Common myeloid progenitor, CD34-positive (primary cell): ENCODE results near the gene HMG20B.

Experiments
- CTCF ChIA-PET: fragments of 350-600 bp; sonication (Branson Sonifier 250); formaldehyde crosslinking; loops from one replicate; lab custom pipeline; 2021; ENCODE audit warnings: antibody characterized with exemption; lab: Charles Lee
- POLR2A ChIA-PET: fragments of 350-600 bp; sonication (Branson Sonifier 250); formaldehyde crosslinking; loops from one replicate; lab custom pipeline; 2021; ENCODE audit warnings: antibody characterized with exemption; lab: Charles Lee
- DNase-seq, 3 donors: peaks; one replicate each; pipeline versions ENCODE4 v3.0.0 to v3.0.0-alpha.2; 2013
- H3K27ac ChIP-seq, 2 experiments: 1 replicate in 1 of 2; 2 replicates in 1 of 2; pipeline ENCODE4 v1.7.0; 2013; ENCODE audit warnings: inconsistent platforms in 2 of 2, low read length in 2 of 2, mild to moderate bottlenecking in 2 of 2, low read depth in 1 of 2, moderate library complexity in 1 of 2; ENCODE audit not compliant: severe bottlenecking in 2 of 2, insufficient read depth in 1 of 2, poor library complexity in 1 of 2
- H3K27me3 ChIP-seq, 5 experiments: replicated peaks in 2 of 5; 1 replicate in 3 of 5; 2 replicates in 2 of 5; pipeline versions ENCODE4 v1.6.1 to v1.7.0; 2013; ENCODE audit warnings: low read length in 4 of 5, mild to moderate bottlenecking in 2 of 5, moderate library complexity in 2 of 5, inconsistent platforms in 1 of 5; ENCODE audit not compliant: insufficient read depth in 5 of 5, control insufficient read depth in 4 of 5
- H3K36me3 ChIP-seq, 4 experiments: 1 replicate in 2 of 4; 2 replicates in 2 of 4; pipeline versions ENCODE4 v1.6.1 to v1.7.0; 2013; ENCODE audit warnings: low read length in 3 of 4, control low read depth in 1 of 4, mild to moderate bottlenecking in 1 of 4; ENCODE audit not compliant: control insufficient read depth in 4 of 4, insufficient read depth in 4 of 4
- H3K4me1 ChIP-seq, 4 experiments: 1 replicate in 3 of 4; 2 replicates in 1 of 4; pipeline versions ENCODE4 v1.6.1 to v1.7.1; 2013; ENCODE audit warnings: low read length in 3 of 4, mild to moderate bottlenecking in 3 of 4, control low read depth in 1 of 4, inconsistent platforms in 1 of 4, moderate library complexity in 1 of 4; ENCODE audit not compliant: control insufficient read depth in 4 of 4, insufficient read depth in 4 of 4; ENCODE audit errors: control extremely low read depth in 1 of 4
- H3K4me3 ChIP-seq, 7 experiments: 1 replicate in 4 of 7; 2 replicates in 3 of 7; pipeline versions ENCODE4 v1.5.1 to v1.7.0; 2013; ENCODE audit warnings: mild to moderate bottlenecking in 7 of 7, low read length in 6 of 7, moderate library complexity in 6 of 7, inconsistent platforms in 2 of 7, low read depth in 2 of 7, control low read depth in 1 of 7; ENCODE audit not compliant: insufficient read depth in 4 of 7, control insufficient read depth in 1 of 7; ENCODE audit errors: extremely low read depth in 1 of 7
- H3K9me3 ChIP-seq, 5 experiments: 1 replicate in 4 of 5; 2 replicates in 1 of 5; pipeline versions ENCODE4 v1.6.1 to v1.7.1; 2013; ENCODE audit warnings: low read length in 4 of 5, mild to moderate bottlenecking in 2 of 5, inconsistent platforms in 1 of 5, low read depth in 1 of 5, moderate library complexity in 1 of 5; ENCODE audit not compliant: control insufficient read depth in 4 of 5, insufficient read depth in 2 of 5; ENCODE audit errors: control extremely low read depth in 1 of 5
- WGBS: methylation state at CpG from one replicate; pipeline ENCODE4 v1.1.5; 2013; ENCODE audit not compliant: insufficient coverage; 5-methylcytosine and 5-hydroxymethylcytosine counted together

The HMG20B gene

DNA sequence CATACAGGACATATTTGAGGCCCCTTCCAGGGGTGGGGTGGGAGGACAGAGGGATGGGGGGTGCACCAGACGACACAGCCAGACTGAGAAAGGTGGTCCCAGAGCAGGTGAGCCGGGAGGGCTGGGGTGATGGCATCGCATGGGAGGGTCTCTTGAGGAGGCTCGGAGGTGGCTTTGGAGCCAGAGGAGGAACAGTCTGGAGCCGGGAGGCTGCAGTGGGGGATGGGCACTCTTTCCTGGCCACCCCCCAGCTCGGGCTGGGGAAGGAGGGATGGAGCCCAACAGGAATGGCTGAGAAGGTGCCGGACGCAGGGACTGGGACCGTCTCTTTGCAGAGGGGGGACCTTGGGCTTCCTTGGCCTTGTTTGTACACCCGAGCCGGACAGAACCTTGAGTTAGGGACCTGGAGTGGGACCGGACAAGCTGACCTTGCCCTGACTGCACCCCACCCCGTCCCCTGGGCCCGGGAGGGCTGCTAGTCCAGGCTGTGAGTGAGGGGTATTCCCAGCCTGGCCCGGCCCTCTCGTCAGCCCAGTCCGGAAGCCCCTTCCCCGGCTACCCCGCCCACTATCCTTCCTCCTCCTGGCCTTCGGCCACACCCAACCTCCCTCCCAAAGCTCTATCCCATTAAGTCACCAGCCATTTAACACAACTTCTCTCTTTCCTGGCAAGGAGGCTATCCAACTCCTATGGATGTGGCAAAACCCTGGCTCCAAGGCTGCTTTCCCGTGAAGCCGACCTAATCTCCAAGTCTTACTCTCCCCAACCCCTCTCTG lies 34.7 kb downstream of the HMG20B start:
- Histone ChIP-seq H3K4me1 (peaks cover 11 to 65% (median 63%) of the 10 kb centered on the region in 4 experiments), H3K27me3 (no peaks in the 10 kb centered on the region), H3K36me3 (peaks cover 0 to 28% (median 12%) of the 10 kb centered on the region in 4 experiments), H3K4me3 (peak overlapping the region in 6 of 7 experiments; percentile 36 to 81 (median 73)), H3K27ac (peak overlapping the region in 1 of 2 experiments; percentile 56), H3K9me3 (no peaks in the 10 kb centered on the region)
- ChIA-PET CTCF (interaction anchor here (0.8 to 3.1 kb wide), 7 partner anchors 10 to 51 kb away, joined by 3 to 18 read pairs (median 7); partner anchors contain the start of genes GIPC3 and MFSD12), POLR2A (no interaction called here)
- 13% methylated on average over 20 of the region's 22 CpGs for WGBS
- peak in 1 of 3 donors; percentile 35 for DNase-seq

- POLR2A ChIA-PET, result no interaction called here
- Histone ChIP-seq H3K9me3 (no peaks in the 10 kb centered on the region), H3K36me3 (peaks cover 0 to 28% (median 15%) of the 10 kb centered on the region in 4 experiments), H3K4me3 (peak overlapping the region in 6 of 7 experiments; percentile 4 to 81 (median 57)), H3K4me1 (peaks cover 11 to 65% (median 63%) of the 10 kb centered on the region in 4 experiments), H3K27ac (peak overlapping the region in 1 of 2 experiments; percentile 56), H3K27me3 (no peaks in the 10 kb centered on the region)
- WGBS, result 4% methylated on average over 3 of the region's 3 CpGs
- DNase-seq, result peak in 2 of 3 donors; percentile 55 to 62
- CTCF ChIA-PET, result interaction anchor here (0.8 to 3.1 kb wide), 8 partner anchors 11 to 62 kb away, joined by 3 to 18 read pairs (median 3); partner anchors contain the start of genes GIPC3 and MFSD12
Measured at GRCh38 chr19:3608079-3608641, 35.4 kb downstream of the HMG20B start.

GRCh38 chr19:3608750-3609322 lies 36.1 kb downstream of the HMG20B start:
- peak; percentile 39 to 81 (median 75) for DNase-seq
- WGBS, result 2% methylated on average over 16 of the region's 21 CpGs
- H3K4me3 ChIP-seq, result peak overlapping the region in 2 of 7 experiments; percentile 51 to 74
- CTCF ChIA-PET, result interaction anchor here (0.8 to 3.1 kb wide), 8 partner anchors 10 to 62 kb away, joined by 3 to 18 read pairs (median 3); partner anchors contain the start of genes GIPC3 and MFSD12
- peaks cover 0 to 31% (median 17%) of the 10 kb centered on the region in 4 experiments for H3K36me3 ChIP-seq
- no peaks in the 10 kb centered on the region for H3K27me3 ChIP-seq
- POLR2A ChIA-PET, result interaction anchor here (0.6 kb wide), 1 partner anchor 170 kb away, joined by 6 read pairs; no protein-coding TSS in a partner anchor
- no peaks in the 10 kb centered on the region for H3K9me3 ChIP-seq
- peak overlapping the region in 1 of 2 experiments; percentile 25 for H3K27ac ChIP-seq
- H3K4me1 ChIP-seq, result peaks cover 11 to 62% (median 60%) of the 10 kb centered on the region in 4 experiments

DNA sequence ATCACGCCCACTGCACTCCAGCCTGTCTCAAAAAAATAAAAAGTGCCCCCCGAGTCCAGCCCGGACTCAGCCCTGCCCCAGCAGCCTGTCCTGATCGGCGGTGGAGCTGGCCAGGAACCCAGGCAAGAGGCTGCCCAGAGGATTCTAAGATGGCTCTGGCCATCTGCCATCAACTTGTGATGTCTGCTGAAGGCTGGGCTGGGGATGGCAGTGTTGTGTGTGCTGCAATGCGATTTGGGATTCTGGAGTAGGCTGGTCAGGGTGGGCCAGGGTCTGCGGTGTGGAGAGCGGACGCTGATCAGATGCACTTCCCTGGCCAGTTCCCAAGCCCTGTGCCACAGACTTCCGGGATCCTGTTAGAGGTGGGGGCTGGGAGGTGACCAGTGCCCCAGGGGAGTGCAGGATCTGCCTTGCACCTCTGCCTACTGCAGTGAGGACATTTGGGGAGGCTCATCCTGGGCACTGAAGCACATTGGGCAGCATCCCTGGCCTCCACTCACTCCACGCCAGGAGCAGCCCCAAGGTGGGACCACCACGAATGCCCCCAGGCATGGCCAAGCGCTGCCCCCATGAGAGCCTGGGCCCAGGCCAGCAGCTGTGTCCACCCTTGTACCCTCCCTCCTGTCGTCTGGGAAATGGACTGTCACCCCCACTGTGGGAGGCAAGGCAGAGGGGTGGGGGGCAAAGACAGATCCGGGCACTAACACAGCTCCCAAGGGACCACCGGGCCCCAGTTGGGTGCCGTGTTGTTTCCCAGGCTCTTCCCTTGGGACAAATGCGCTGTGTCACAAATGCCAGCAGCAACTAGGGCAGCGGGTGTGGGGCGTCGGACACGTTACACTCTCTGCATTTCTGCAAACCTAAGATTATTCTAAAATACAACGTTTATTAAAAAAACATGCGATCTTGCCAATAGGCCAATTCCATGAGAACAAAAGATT lies 37.3 kb downstream of the HMG20B start:
- Histone ChIP-seq H3K4me3 (no peak overlapping the region), H3K36me3 (peaks cover 0 to 32% (median 18%) of the 10 kb centered on the region in 4 experiments), H3K27me3 (no peaks in the 10 kb centered on the region), H3K27ac (no peak overlapping the region), H3K4me1 (peaks cover 11 to 51% (median 48%) of the 10 kb centered on the region in 4 experiments), H3K9me3 (no peaks in the 10 kb centered on the region)
- peak in 2 of 3 donors; percentile 29 to 37 for DNase-seq
- 78% methylated on average over 14 of the region's 24 CpGs for WGBS
- CTCF ChIA-PET, result interaction anchor here (3.0 to 3.1 kb wide), 2 partner anchors 9 to 23 kb away, joined by 15 to 18 read pairs; partner anchors contain the start of gene GIPC3
- POLR2A ChIA-PET, result no interaction called here

DNA sequence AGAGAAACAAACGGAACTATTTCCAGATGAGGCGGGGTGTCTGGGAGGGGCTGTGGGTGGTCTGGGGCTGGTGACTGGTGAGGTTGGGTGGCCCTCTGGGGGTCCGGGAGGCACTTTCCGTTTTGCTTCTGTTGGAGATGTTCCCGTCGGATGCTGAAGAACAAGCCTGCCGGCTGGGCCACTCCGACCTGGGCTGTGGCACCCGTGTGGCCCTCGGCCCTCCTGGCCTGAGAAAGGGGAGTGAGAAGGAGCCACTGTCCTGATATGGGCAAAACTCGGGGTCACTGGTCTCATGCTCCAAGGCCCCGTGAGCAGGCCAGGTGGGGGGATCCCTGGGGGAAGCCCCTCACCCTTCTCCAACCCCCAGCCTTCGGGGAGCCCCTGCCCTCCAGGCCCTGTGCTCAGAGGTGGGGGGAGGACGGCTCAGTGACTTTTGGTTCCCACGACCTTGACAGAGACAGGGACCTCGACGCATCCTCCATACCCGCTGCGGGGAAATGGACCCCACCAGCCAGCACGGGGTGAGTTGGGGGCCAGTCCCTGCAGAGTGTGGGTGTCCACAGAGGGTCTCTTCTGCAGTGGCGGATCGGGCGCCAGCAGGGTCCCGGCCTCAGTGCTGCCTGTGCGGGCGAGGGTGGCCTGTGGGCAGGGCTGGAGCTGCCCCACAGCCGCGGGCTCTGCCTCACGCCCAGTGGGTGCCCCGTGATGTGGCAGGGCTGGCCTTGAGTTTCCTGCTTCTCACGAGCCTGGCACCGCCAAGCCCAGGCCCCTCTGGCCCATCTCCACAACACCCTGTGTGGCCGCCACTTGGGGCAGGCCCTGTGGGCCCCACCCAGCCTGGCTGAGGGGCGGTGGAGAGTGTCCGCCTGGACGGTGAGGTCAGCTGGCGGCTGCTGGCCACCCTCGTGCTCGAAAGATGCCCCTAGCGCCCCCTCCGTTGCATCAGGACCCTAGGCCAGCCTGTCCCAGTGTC lies 38.3 kb downstream of the HMG20B start:
- H3K4me1 ChIP-seq, result peaks cover 5 to 41% (median 39%) of the 10 kb centered on the region in 4 experiments

More for the DNA sequence above, 38.3 kb downstream of the HMG20B start:
- H3K9me3 ChIP-seq, result no peaks in the 10 kb centered on the region
- H3K36me3 ChIP-seq, result peaks cover 0 to 38% (median 21%) of the 10 kb centered on the region in 4 experiments
- no peaks in the 10 kb centered on the region for H3K27me3 ChIP-seq
- POLR2A ChIA-PET, result no interaction called here
- no peak for DNase-seq
- WGBS, result 90% methylated on average over 38 of the region's 41 CpGs
- H3K4me3 ChIP-seq, result no peak overlapping the region
- H3K27ac ChIP-seq, result no peak overlapping the region
- CTCF ChIA-PET, result no interaction called here
